GM18517 (cell line): ENCODE measurements around the gene NEK6.

Source experiments
- ATAC-seq: cut with Tn5 transposase; IDR thresholded peaks from one replicate; pipeline ENCODE4 v1.9.1; 2021; ENCODE audit warnings: mild to moderate bottlenecking, moderate library complexity; ENCODE audit not compliant: unreplicated experiment

NEK6 gene

DNA sequence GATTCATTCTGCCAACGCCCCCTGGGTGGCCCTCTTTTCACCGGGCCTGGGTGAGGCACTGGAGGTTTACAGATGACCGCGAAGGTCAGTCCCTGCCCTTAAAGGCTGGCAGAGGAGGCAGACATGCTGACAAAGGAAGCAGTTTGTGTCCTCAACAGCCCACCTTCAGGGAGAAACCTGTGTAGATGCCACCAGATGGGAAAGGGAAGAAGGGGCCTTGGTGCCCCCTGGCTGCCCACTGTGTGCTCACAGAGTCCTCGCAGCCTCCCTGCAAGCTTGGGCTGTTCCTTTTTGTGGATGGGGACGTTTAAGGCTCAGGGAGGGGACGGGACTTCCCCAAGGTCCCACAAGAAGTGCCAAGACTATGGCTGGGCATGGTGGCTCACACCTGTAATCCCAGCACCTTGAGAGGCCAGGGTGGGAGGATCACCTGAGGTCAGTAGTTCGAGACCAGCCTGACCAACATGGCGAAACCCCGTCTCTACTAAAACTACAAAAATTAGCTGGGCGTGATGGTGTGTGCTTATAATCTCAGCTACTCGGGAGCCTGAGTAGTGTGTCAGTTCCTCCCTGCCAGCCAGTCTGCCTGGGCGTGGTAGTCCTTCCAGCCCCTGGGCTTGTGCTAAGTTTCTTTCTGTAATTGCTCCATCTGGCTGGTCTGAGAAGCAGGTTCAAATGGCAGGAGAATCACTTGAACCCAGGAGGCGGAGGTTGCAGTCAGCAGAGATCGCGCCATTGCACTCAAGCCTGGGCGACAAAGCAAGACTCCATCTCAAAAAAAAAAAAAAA is 36.2 kb downstream of the NEK6 start:
- ATAC-seq = no peak

DNA sequence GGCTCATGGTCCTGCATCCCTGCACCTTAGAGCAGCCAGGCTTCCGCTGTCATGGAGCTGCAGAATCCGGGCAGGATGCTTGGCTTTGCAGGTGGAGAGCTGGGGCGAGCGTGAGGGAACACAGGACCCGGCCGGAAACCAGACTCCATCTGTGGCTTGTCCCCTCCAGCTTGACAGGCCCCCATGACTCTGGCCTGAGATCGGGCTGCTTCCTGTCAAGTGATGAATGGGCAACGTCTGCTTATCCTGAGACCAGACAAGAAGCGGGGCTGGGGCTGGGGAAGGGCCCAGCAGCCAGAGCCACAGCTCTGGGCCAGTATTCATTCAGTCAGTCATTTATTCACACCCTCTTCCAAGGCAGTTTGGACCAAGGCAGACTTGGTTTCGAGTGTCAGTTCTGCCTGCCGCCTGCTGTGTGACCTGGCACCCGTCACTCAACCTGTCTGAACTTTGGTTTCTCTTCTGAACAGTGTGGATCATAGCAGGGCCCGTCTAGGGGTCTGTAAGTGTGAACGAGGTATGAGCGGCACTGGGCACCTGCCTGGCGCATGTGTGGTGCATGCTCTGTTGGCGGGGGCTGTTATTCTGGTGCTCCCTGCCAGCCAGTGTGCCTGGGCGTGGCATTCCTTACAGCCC is 37.5 kb downstream of the NEK6 start:
- ATAC-seq = no peak

DNA sequence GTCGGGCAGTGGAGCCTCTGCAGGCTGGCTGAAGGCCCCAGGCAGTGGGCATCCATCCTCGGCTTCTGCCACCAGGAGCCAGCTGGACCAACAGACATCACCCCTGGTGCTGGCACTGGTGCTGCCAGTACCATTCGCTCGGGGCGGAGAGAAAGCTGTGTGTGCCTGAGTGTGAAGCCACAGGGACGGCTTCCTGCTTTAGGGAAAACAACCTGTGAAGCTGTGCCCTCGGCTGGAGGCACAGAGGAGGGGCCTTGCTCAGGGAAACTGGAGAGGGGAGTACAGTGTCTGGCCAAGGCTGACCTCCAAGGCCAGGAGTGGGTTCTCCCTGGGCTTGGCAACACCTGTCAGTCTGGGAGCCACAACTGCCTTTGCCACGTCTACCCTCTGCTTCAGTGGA is 38.3 kb downstream of the NEK6 start:
- no peak for ATAC-seq

DNA sequence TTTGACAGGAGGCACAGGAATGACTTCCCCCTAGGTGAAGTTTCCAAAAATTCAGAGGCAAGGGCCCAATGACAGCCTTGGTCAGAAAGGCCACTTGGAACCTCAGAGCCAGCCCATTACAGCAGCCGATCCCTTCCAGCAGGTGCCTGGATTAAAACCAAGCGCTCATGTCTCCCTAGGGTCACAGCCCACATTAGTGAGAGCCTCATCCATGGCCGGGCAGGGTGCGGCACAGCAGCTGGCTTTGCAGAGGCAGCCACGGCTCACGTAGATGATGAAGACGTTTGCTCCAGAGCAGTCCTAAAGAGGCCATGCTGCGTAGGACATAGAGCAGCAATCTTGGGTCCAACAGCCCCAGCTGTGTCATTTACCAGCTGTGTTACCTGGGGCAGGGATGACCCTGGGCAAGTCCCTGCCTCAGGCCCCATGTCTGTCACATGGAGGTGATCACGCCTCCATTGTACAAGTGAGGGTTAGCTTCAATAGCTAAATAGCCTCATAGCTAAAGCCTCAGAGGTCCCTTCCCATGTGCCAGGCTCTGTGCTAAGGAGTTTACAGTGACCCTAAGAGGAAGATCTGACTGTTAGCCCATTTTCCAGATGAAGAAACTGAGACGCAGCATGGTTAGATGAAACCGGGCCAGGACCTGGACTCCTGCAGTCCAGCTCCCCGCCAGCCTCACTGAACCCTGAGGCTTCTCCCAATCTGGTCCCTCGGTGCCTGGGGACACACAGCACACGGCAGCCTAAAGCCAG is 39.2 kb downstream of the NEK6 start:
- ATAC-seq = no peak

DNA sequence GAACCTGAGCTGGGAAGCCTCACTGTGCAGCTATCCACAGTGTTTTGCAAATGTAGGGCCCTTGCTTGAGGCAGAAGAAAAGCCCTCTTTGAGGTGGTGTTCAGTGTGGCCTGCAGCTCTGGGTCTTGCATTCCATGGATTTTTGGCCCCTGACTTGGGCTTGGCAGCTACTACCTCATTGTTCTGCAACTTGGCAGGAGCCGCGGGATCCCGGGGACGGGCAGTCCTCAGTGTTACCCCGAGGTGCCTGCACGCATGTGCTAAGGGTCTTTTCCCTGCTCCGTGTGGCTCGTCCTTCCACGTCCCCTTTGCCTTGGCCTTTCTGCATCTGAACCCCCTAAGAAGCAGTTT is 39.8 kb downstream of the NEK6 start:
- no peak for ATAC-seq

DNA sequence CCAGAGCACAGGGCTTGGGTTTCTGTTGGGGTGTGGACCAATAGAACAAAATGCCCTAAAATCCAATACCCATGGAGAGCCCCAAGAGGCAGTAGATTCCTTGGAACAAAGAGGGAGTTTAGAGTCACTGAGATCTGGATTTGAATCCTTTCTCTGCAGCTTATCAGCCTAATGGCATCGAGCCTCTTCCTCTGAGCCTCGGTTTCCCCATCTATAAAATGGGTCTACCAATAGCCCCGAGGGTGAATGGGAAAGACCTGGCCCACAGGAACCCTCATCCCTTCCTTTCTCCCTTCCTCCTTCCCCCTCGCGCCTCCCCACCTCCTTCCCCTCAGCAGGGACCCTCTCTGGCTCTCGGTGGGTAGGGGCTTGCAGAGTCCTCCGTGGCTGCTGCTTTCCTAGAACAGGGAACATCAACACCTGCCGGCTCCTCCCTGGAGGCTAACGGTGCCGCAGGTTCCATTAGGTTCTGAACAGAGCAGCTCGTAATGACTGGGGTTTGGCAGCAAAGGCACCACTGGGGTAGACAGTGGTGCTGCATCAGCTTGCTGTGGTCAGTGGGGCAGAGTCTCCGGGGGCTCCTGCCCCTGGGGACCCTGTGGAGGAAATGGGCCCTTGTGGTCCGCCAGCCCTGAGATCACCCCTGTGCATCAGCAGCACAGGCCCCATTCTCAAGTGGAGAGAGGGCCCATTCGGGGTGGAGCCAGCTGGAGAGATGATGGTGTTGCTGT is 40.3 kb downstream of the NEK6 start:
- ATAC-seq = no peak

DNA sequence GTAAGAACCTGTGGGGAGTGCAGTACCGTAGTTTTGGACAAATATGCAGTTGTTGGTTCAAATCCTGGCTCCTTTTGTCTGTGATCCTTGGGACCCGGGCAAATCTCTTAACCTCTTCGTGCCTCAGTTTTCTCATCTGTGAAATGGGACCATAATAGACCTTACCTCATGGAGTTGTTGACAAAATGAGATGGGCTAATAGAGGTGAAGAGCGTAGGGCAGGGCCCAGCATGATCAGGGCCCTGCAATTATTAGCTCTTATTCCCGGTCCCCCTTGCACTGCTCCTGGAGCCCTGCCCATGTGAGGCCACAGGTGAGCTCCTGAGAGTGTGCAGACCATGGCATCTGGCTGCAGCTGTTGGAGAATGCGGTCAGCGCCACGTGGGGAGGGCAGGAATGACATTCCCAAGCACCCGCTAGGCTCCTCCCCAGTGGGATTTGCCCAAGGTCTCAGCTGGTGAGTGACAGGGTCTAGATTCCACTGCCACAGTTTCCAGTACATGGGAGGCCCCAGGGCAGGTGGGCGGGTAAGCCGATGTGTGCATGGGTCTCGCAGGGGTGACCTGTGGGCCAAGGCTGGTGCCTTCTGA is 41.0 kb downstream of the NEK6 start:
- no peak for ATAC-seq

DNA sequence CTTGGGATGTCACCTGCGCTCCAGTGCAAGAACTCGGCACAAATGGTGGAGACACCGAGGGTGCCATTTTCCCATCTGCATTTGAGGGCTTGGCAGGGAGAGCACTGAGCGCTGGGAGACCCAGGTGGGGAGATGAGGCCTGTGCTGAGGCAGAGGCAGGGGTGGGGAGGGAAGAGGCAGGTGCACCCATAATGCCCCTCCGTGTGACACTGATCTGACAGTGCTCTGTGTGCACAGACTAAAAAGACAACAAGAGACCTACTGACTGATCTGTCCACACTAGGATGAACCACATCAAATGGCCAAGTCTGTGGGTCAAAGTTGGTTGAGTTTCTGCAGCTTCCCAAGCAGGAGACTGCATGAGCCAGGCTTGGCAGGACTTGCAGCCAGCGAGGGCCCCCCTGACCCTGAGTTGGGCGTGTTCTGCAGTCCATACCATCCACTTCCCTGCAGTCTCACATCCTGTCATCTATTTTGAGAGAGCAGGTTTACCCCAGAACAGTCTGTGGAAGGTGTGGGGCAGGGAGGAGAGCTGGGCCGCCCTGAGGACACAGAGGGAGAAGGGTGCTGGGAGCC is 41.9 kb downstream of the NEK6 start:
- no peak for ATAC-seq

DNA sequence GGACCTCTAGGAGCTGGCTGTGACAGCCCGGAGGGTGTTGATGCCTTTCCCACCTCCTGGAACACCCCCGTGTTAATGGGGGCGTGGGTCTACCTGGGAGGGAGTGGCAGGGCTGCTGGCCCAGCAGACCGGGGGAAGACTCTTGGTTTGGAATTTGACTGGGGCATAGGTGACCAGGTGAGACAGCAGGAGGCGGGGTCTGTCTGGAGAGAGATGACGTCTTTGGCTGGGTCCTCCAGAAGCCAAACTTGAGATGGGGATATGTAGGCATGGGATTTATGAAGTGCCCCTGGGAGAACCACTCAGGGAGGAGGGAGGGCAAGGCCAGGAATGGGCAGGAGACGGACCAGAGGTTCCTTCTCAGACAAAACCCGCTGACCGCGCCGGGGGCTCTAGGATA is 42.6 kb downstream of the NEK6 start:
- no peak for ATAC-seq

DNA sequence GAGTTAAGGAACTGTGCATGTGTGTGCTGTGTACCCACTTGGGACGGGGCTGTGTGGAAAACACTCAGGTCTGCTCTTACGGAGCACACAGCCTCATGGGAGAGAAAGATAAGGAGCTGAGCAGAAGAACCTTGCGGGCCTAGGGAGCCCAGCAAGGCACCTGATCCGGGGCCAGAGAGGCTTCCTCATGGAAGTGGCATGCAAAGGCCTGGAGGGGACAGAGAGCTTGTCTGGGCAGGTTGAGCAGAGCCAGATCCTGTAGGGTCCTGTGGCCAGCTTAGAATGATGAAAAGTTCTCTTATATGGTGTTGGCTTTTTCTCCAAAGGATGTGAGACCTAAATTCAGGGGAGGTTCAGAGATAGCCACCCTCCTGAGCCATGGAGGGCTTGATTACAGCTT is 45.2 kb downstream of the NEK6 start:
- ATAC-seq = no peak

DNA sequence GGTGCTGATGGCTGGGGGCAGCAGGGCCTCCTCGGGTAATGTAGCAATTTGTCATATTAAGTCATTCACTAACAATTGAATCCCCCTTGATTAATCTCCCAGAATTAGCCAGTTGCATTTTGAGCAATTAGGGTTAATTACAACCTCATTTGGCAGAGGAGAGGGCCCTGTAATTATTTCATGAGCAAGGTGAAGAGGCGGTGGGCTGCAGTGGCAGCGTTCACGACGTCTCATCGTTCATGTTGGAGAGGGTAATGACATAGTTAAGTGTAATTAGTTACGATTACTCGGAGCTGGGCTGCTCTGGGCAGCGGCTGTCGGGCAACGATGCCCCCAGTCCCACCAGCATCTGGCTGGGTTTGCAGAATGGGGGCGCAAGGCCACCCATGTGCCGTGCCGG is 46.0 kb downstream of the NEK6 start:
- no peak for ATAC-seq

DNA sequence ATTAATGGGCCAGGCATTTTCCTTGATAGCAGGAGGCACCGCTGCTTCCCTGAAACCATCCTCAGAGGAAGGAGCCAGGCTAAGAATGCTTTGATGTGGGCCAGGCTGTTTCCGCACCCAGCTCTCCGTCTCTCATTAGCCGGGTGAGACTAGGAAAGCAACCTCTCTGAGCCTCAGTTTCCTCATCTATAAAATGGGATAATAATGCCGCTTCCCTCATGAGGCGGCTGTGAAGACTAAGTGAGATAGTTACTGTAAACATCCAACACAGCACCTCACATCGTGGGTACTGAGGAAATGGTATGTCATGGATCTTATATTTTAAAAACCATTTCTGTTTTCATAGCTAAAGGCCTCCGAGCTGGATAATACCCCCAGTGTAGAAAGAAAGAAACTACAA is 46.5 kb downstream of the NEK6 start:
- ATAC-seq = no peak

DNA sequence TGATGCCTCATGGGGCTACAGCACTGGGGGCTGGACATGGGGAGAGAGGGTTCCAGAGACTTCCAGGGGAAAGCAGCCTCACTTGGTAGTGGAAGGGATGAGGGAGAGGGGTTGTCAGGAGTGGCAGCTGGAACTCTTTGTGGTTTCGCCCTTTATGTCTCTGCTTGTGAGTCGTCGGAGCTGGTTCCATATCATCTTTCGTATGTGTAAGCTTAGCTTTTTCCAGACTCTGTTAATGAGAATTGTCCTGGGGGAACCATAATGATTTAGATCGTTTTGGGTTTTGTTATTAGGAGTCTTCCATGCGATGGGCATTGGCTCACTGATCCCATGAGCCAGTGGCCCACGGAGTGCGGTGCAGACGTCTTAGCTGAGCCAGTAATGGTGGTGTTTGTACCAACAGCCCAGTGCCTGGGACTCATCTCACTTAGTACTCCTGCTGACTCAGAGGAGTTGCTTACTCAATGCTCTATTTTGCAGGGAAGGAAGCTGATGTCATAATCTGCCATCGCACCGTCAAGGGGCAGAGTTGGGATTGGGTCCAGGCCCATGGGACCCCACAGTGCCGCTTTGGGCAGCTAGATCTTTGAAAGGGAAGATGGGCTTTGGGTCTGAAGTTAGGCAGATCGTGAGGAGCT is 48.5 kb downstream of the NEK6 start:
- no peak for ATAC-seq

DNA sequence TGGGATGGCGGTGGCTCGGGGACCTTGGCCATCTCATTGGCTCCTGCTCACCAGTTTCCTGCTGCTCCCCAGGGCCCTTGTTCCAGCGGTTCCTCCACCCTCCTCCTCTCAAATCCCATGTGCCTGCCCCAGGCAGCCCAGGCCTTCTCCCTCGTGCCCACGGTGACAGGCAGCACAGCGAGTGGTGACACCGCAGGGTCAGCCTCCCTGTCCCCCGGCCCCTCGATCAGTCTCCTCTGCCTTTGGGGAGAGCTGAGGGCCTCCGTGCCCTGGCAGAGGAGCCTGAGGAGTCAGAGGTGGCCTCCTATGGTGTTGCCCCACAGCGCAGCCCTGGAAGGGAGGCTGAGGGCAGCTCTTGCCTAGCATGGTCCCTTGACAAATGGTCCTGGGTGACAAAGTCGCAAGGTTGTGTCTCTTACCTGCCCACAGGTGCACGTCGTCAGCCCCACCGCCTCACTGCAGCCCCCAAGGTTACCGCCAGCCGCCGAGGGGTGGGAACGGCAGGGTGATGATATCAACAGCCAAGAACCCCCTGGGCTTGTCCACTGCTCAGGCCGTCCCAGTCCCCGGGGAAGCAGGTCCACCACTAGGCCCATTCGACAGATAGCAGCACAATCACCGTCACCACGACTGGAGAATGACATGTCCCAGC is 49.8 kb downstream of the NEK6 start:
- no peak for ATAC-seq

DNA sequence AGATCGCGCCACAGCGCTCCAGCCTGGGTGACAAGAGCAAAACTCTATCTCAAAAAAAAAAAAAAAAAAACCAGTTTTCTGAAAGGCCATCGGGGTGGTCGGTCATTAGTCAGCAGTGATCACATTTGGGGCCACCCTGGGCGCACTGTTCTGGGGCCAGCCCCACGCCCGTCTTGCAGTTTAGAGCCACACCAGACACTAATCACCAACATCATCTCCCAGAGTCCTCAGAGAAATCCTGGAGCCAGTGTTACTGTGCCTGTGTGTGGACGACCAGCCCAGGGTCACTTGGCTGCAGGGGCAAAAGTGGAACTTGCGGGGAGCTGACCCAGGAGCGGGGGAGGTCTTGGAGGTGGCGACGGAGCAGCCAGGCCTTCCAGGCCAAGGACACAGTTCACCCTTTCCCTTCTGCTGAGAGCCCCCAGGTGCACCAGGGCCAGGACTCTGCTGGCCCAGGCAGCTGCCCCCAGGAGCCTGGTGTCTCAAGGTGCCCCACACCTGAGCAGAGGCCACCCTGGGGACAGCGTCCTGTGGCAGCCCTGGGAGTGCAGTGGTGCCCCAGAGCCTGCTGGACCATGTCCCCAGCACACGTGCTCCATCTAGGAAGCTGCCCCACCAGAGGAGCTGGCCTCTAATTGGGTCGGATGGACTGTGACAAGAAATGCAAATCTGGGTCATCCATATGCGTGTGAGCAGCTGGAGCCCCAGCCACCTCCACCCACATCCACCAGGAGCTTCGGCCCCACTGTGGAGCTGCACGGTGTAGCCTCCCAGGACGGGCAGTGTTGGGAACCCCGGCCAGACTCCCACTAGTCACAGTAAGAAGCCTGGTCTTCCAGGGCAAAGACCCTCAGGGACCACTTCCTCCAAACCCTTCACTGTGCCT is 51.1 kb downstream of the NEK6 start:
- no peak for ATAC-seq

DNA sequence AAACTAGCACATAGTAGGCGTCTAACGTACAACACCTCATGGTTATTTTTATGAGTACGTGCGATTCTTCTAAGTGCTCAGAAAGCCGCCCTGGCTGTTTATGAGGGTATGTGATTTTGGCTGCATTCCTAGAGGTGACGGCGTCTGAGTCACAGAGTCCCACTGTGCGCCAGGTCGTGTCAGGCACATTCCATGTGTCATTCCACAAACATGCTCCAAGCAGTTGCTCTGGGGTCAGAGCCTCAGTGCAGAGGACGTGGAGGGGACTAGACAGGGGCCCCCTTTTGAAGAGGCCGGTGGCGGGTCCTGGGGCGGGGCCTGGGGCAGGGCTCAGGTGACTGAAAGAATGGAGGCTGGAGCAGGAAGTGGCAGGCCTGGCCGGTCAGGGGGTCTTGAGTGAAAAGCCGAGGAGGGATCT is 51.9 kb downstream of the NEK6 start:
- no peak for ATAC-seq

DNA sequence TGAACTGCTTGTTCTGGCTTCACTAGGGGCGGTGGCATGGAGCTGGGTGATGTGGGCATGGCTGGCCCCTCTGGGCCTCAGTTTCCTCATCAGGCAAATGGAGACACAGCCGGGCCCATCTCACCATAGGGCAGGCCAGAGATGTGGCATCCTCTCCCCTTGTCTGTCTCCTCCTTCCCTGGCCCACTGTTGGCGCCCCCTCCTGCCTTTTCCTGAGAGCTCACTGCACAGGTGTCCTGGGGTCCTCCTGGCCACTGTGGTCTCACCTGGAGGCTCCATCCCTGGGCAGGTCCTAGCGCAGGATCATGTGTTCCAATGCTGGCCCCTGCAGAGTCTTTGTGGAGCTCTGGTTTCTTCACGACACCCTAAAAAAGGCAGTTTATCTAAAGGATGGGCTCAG is 53.5 kb downstream of the NEK6 start:
- no peak for ATAC-seq

DNA sequence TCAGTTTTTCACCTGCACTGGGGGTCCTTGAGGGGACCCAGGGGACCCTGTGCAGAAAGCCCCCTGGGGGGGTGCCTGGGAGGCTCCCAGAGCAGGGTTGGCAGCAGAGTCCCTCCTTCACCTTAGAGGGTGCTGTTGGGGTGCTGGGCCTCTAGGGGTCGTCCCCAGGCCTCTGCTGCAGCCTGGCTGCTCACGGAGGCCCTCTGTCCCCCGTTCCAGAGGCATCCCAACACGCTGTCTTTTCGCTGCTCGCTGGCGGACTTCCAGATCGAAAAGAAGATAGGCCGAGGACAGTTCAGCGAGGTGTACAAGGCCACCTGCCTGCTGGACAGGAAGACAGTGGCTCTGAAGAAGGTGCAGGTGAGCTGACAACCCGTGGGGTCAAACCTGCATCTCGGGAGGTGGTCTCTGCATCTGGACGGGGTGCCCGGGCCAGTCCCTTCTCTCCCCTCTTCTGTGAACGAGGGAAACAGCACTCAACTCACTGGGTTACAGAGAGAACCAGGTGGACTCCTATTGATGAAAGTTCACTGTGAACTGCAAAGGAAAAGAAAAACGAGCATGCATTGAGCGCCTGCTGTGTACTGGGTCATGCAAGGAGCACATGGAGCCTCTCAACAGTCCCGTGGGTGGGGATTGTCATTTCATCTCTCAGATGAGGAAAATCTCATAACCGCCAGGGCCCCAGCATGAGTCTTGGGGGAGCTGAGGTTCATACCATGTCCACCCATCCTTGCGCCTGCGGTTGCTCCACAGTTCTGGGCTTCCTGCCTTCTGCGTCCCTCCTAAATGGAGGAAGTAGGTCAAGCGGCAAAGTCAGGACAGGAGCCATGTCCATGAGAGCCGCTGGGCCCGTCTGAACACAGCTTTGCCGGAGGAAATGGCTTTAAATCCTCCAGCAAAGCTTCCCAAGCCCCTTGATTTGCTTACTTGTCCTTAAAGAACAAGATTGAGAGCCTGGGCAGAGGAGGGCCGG is 54.8 kb downstream of the NEK6 start:
- no peak for ATAC-seq
